ENCODE data around the gene VWF.

- no peak for TF ChIP-seq CTCF (conservative IDR thresholded peaks at IDR 0.05 in 1 of 2, IDR thresholded peaks at IDR 0.05 in 1 of 2; ENCODE audit: extremely low read depth in 1 of 2, insufficient read depth in 1 of 2, low read depth in 1 of 2, low read length in 2 of 2)
- TF ChIP-seq EZH2 (IDR thresholded peaks at IDR 0.05; ENCODE audit: borderline replicate concordance, low read length) = no peak
Measured at GRCh38 chr12:6148061-6148460, 23.6 kb upstream of the VWF start.
